C1 segment of cervical spinal cord (tissue), 14 donors: Measurements from ENCODE around the gene LOXL1.

Experiments
- DNase-seq, 14 donors: peaks; one replicate each; lab custom pipeline; 2025; lab: John Stamatoyannopoulos, UW

The LOXL1 gene

GRCh38 chr15:73921254-73921925 is 4.9 kb upstream of the LOXL1 start:
- DNase-seq, result no peak

GRCh38 chr15:73922186-73923151 is 3.8 kb upstream of the LOXL1 start:
- no peak for DNase-seq

GRCh38 chr15:73923156-73923487 is 3.1 kb upstream of the LOXL1 start:
- DNase-seq, result no peak

- no peak for DNase-seq
Observed at GRCh38 chr15:73923488-73924164, 2.6 kb upstream of the LOXL1 start.

GRCh38 chr15:73924171-73924921 is 1.9 kb upstream of the LOXL1 start:
- DNase-seq, result peak in 3 of 14 donors; percentile 15 to 52 (median 25)

- no peak for DNase-seq
Observed at GRCh38 chr15:73925848-73926218, 429 bp upstream of the LOXL1 start.

GRCh38 chr15:73927003-73927475 is 777 bp downstream of the LOXL1 start:
- peak in 2 of 14 donors; percentile 25 to 32 for DNase-seq

- DNase-seq, result peak in 1 of 14 donors; percentile 26
Observed at GRCh38 chr15:73927476-73928240, 1.4 kb downstream of the LOXL1 start.

GRCh38 chr15:73928241-73928579 is 1.9 kb downstream of the LOXL1 start:
- no peak for DNase-seq

GRCh38 chr15:73928971-73929627 is 2.8 kb downstream of the LOXL1 start:
- no peak for DNase-seq

GRCh38 chr15:73930371-73930770 is 4.1 kb downstream of the LOXL1 start:
- no peak for DNase-seq

- DNase-seq, result peak in 2 of 14 donors; percentile 30 to 31
Observed at GRCh38 chr15:73930790-73931281, 4.6 kb downstream of the LOXL1 start.

GRCh38 chr15:73931441-73931840 is 5.2 kb downstream of the LOXL1 start:
- no peak for DNase-seq

- DNase-seq, result no peak
Observed at GRCh38 chr15:73932381-73933191, 6.3 kb downstream of the LOXL1 start.

GRCh38 chr15:73934281-73934680 is 8.0 kb downstream of the LOXL1 start:
- DNase-seq, result no peak

- DNase-seq, result no peak
Observed at GRCh38 chr15:73935547-73935946, 9.3 kb downstream of the LOXL1 start.

- DNase-seq, result peak in 2 of 14 donors; percentile 6 to 27
Observed at GRCh38 chr15:73936181-73936580, 9.9 kb downstream of the LOXL1 start.

GRCh38 chr15:73936588-73937290 is 10.5 kb downstream of the LOXL1 start:
- no peak for DNase-seq

- no peak for DNase-seq
Observed at GRCh38 chr15:73937296-73937695, 11.0 kb downstream of the LOXL1 start.
